ENCODE data around the gene WNT7A. TPM values are rescaled to one million over a fixed set of nuclear protein-coding genes. Genes with fewer than 3 reads are reported as not detected.

Gene WNT7A
- total and polyA plus RNA-seq, 3 donors from 2014 or later, result 1.1 to 3.3 (median 1.1) TPM

DNA sequence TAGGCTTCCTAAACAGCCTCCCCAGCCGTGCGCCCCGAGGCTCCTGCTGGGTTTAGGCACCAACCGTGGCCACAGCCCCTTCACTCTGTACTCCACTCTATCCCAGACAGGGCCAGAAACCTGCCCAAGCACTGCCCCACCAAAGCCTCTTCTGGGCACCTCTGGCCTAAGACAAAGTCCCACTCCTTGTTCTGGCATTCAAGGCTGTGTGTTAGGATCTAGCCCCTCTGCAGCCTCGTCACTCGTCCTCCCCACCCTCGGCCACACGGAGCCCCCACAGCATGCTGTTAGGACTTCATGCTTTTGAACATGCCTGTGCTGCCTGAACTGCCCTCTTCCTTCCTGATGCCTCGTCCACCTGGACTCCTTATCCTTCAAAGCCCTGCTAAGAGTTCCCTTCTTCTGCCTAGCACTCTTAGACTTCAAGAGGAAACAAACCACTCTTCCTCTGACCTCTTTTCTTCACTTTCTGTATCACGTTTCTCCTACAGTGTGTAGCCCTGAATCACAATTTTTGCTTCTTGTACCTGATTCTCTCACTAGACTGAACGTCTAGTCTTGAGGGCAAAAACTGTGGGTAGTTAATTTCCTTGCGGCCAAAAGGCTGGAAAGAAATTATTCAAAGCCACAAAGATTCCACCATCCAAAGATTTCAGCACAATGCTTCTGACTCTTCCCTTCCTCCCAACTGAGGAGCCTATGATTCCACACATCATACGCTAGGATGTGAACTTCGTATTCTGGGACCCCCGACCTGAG, 28.6 kb downstream of the WNT7A start:
- Histone ChIP-seq H3K27me3 (no peaks in the 10 kb centered on the region), H3K36me3 (ENCODE audit: low read depth, missing control alignments) (no peaks in the 10 kb centered on the region), H3K9me3 (no peaks in the 10 kb centered on the region), H3K4me1 (no peaks in the 10 kb centered on the region), H3K4me3 (no peak overlapping the region), H3K27ac (no peak overlapping the region)
- DNase-seq, result no peak
- TF ChIP-seq, protein P1, sequence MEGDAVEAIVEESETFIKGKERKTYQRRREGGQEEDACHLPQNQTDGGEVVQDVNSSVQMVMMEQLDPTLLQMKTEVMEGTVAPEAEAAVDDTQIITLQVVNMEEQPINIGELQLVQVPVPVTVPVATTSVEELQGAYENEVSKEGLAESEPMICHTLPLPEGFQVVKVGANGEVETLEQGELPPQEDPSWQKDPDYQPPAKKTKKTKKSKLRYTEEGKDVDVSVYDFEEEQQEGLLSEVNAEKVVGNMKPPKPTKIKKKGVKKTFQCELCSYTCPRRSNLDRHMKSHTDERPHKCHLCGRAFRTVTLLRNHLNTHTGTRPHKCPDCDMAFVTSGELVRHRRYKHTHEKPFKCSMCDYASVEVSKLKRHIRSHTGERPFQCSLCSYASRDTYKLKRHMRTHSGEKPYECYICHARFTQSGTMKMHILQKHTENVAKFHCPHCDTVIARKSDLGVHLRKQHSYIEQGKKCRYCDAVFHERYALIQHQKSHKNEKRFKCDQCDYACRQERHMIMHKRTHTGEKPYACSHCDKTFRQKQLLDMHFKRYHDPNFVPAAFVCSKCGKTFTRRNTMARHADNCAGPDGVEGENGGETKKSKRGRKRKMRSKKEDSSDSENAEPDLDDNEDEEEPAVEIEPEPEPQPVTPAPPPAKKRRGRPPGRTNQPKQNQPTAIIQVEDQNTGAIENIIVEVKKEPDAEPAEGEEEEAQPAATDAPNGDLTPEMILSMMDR (IDR thresholded peaks at IDR 0.05), result no peak
- TF ChIP-seq POLR2A (IDR thresholded peaks at IDR 0.05), result no peak
- intact Hi-C loops (cut with DNase I; ENCODE audit: low total_unique reads), result no loop called here
- 80 to 82% methylated on average over 15 of the region's 15 CpGs for WGBS, 2 donors

DNA sequence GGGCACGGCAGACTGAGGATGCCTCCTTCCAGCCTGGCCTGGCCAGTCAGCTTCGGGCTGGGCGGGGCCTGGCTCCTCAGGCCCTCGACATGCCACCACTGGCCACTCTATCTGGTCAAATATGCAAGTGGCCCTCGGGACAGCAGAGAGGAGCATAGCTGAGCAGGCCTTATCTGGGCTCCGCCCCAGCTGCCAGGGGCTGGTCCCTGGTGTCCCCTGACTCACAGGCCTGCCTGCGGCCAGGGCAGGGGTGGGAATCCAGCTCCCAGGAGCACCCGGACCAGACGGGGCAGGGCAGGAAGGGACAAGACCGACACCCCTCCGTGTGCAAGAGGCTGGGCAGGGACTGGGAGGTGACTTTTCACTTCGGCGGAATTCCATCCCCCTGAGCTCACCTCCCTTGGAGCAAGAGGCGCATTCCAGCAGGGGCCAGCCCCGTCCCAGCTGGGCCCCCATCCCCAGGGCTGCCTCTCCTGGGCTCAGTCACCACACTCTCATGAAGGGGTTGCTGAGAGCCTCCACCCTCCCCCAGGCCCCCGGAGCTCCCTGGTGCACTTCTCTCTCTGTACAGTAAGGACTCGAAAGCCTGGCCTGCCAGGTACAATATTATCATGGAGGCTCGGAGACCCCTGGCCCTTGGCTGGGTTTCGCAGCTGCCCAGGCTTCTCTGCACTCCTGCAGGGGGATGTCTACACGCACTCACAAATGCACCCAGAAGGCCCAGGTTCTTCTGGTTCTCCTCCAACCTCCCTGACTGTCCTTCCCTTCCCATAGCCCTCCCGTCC, 29.5 kb downstream of the WNT7A start:
- intact Hi-C loops (cut with DNase I; ENCODE audit: low total_unique reads), result no loop called here
- TF ChIP-seq, protein P1 (IDR thresholded peaks at IDR 0.05), result no peak
- TF ChIP-seq POLR2A (IDR thresholded peaks at IDR 0.05), result no peak
- H3K4me1 ChIP-seq, result no peaks in the 10 kb centered on the region
- no peak overlapping the region for H3K4me3 ChIP-seq
- WGBS, 2 donors, result 68 to 80% methylated on average over 11 to 14 of the region's 21 CpGs
- no peaks in the 10 kb centered on the region for H3K9me3 ChIP-seq
- DNase-seq, result no peak
- no peaks in the 10 kb centered on the region for H3K27me3 ChIP-seq
- no peaks in the 10 kb centered on the region for H3K36me3 ChIP-seq (ENCODE audit: low read depth, missing control alignments)
- H3K27ac ChIP-seq, result no peak overlapping the region

DNA sequence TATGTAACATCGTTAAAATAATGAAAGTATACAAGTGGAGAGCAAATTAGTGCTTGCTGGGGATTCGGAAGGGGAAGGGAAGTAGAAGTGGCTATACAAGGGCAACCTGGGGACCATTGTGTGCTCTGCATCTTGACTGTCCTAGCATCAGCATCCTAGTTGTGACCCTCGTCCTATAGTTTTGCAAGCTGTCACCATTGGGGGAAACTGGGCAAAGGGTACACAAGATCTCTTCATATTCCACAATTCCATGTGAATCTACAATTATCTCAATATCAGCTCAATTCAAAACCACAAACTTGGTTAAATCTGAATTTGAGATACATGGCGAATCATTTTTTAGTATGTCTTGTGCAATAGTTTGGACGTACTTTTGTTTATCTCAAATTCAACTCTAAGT, 30.9 kb downstream of the WNT7A start:
- H3K9me3 ChIP-seq, result no peaks in the 10 kb centered on the region
- no peaks in the 10 kb centered on the region for H3K27me3 ChIP-seq
- H3K4me3 ChIP-seq, result no peak overlapping the region
- DNase-seq, result no peak
- H3K36me3 ChIP-seq (ENCODE audit: low read depth, missing control alignments), result no peaks in the 10 kb centered on the region
- H3K27ac ChIP-seq, result no peak overlapping the region
- H3K4me1 ChIP-seq, result no peaks in the 10 kb centered on the region
- intact Hi-C loops (cut with DNase I; ENCODE audit: low total_unique reads), result no loop called here
- TF ChIP-seq, protein P1 (IDR thresholded peaks at IDR 0.05), result no peak
- no peak for TF ChIP-seq POLR2A (IDR thresholded peaks at IDR 0.05)
- 79 to 92% methylated on average over 5 of the region's 5 CpGs for WGBS, 2 donors

GRCh38 chr3:13846716-13847570, 32.9 kb downstream of the WNT7A start:
- 70 to 73% methylated on average over 14 to 16 of the region's 16 CpGs for WGBS, 2 donors
- intact Hi-C loops (cut with DNase I; ENCODE audit: low total_unique reads), result no loop called here
- H3K27ac ChIP-seq, result no peak overlapping the region
- DNase-seq, result no peak
- no peak overlapping the region for H3K4me3 ChIP-seq
- no peaks in the 10 kb centered on the region for H3K4me1 ChIP-seq
- TF ChIP-seq, protein P1 (IDR thresholded peaks at IDR 0.05), result no peak
- no peak for TF ChIP-seq POLR2A (IDR thresholded peaks at IDR 0.05)
- H3K36me3 ChIP-seq (ENCODE audit: low read depth, missing control alignments), result no peaks in the 10 kb centered on the region
- H3K9me3 ChIP-seq, result no peaks in the 10 kb centered on the region
- H3K27me3 ChIP-seq, result no peaks in the 10 kb centered on the region
